HepG2 (cell line): Measurements from ENCODE around the gene ZNF670. TPM values are rescaled to one million over a fixed set of nuclear protein-coding genes. Genes with fewer than 3 reads are reported as not detected.
A peak's percentile ranks its signal among the peaks of the same experiment; 100 is the strongest.

Experiments used
- ARID5B ChIP-seq: IDR thresholded peaks from 2 replicates; pipeline ENCODE4 v1.4.0; 2020; ENCODE audit warnings: mild to moderate bottlenecking, missing genetic modification reagents
- ATF1 ChIP-seq: IDR thresholded peaks from 2 replicates; pipeline ENCODE4 v1.6.1; 2016; ENCODE audit warnings: mild to moderate bottlenecking, control low read depth
- ATF4 ChIP-seq, 2 experiments: fragments of 450-650 bp in 1 of 2; sonication (generic) in 1 of 2; formaldehyde crosslinking; IDR thresholded peaks; 2 replicates each; pipeline versions ENCODE4 v1.5.0 to v1.8.0; 2020 to 2022; ENCODE audit warnings: mild to moderate bottlenecking in 1 of 2, missing genetic modification reagents in 1 of 2
- BRF2 ChIP-seq: sonication (generic); formaldehyde crosslinking; IDR thresholded peaks from 2 replicates; pipeline ENCODE4 v1.8.1; 2022; ENCODE audit warnings: mild to moderate bottlenecking, missing genetic modification reagents
- HOXA5 ChIP-seq: sonication (generic); formaldehyde crosslinking; IDR thresholded peaks from 2 replicates; pipeline ENCODE4 v1.4.0; 2020; ENCODE audit warnings: missing genetic modification reagents
- KMT2A ChIP-seq: sonication (generic); formaldehyde crosslinking; IDR thresholded peaks from 2 replicates; pipeline ENCODE4 v1.4.0; 2020; ENCODE audit warnings: missing genetic modification reagents
- NFIB ChIP-seq: sonication (generic); formaldehyde crosslinking; IDR thresholded peaks from 2 replicates; pipeline ENCODE4 v1.9.0; 2021; ENCODE audit warnings: missing genetic modification reagents, mild to moderate bottlenecking, borderline replicate concordance
- RFX5 ChIP-seq: IDR thresholded peaks from 2 replicates; pipeline ENCODE4 v1.6.1; 2011; ENCODE audit warnings: low read depth, low read length, improper control_type of control experiment
- TOE1 ChIP-seq: sonication (generic); formaldehyde crosslinking; IDR thresholded peaks from 2 replicates; pipeline ENCODE4 v1.4.0; 2020; ENCODE audit warnings: mild to moderate bottlenecking, missing genetic modification reagents
- YY1 ChIP-seq: IDR thresholded peaks from 2 replicates; pipeline ENCODE4 v1.6.1; 2011; ENCODE audit warnings: low read length, low read depth, moderate library complexity, mild to moderate bottlenecking; ENCODE audit not compliant: insufficient read depth, insufficient replicate concordance
- ZMYM3 ChIP-seq: sonication (generic); formaldehyde crosslinking; IDR thresholded peaks from 2 replicates; pipeline ENCODE4 v1.5.1; 2020; ENCODE audit warnings: mild to moderate bottlenecking, missing genetic modification reagents
- ZNF142 ChIP-seq: sonication (generic); formaldehyde crosslinking; IDR thresholded peaks from 2 replicates; pipeline ENCODE4 v1.4.0; 2020; ENCODE audit warnings: missing genetic modification reagents
- ZNF558 ChIP-seq: sonication (generic); formaldehyde crosslinking; IDR thresholded peaks from 2 replicates; pipeline ENCODE4 v1.9.0; 2022; ENCODE audit warnings: mild to moderate bottlenecking, missing genetic modification reagents, borderline replicate concordance
- ZNF770 ChIP-seq: sonication (generic); formaldehyde crosslinking; IDR thresholded peaks from 2 replicates; pipeline ENCODE4 v1.5.0; 2020; ENCODE audit warnings: mild to moderate bottlenecking, missing genetic modification reagents
- polyA plus RNA-seq, 8 experiments: library from polyadenylated mRNA; depleted of rRNA in 3 of 8; stranded (reverse) in 7 of 8; unstranded in 1 of 8; fragments of >200 nt; fragmentation: Illumina TruSeq in 4 of 8; extraction: Trizol in 4 of 8; gene quantifications; 2 replicates each; pipeline versions ENCODE4 v1.2.1 to v1.2.3, GENCODE V29; 2011 to 2016; ENCODE audit warnings: low read depth in 4 of 8, missing spikeins in 1 of 8, mixed read lengths in 1 of 8; ENCODE audit not compliant: insufficient read depth in 1 of 8
- total RNA-seq, 5 experiments: library from RNA; depleted of rRNA; stranded (reverse); fragments of >200 nt; fragmentation: Illumina TruSeq; extraction: Trizol; gene quantifications; 2 replicates each; pipeline ENCODE4 v1.2.3, GENCODE V29; 2016; ENCODE audit warnings: low read depth in 1 of 5

ZNF670 gene
- total and polyA plus RNA-seq, 2 of the 13 experiments (the other 11 are each of a cell fraction or from before 2014, with no cell fraction given): 4.2 to 10.9 TPM

DNA sequence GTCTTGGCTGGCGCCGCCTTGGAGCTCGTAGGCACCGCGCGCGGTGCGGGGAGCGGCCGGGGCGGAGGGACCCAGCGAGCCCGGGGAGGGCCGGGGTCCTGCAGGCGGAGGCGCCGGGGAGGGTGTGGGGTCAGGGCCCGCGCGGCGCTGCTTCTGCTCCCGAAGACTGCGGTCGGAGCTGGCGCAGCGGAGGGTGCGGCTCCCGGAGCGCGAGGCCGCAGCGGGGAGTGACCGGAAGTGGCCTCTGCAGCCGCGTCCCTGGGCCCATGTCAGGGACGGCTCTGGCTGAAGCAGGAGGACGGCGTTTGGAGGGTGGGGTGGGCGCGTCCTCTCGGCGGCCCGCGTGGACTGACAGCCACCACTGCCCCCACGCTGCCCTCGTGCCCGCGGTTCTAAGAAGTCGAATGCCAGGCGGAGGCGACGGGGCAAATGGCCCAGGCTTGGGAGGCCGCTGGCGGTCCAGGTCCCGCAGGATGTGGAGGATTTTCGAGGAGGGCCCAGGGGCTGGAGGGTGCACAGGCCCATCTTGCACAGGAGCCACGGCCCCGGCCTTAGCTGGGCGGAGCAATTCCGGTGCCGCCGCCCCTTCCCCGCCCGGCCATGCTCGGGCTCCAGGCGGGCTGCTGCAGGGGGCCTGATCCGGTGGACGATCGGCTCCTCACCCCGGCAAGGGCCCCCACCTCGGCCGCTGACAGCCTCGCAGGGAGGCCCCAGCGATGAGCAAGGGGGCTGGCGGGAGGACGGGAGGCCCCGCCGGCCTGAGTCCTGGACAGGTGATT, 33.3 kb upstream of the ZNF670 start (continued):
- TF ChIP-seq ARID5B (CRISPR knock-in tag) (peak; percentile 30; the same call in 1 of the 2 replicates), BRF2 (0 out of 2 replicates have a peak, but pooled peaks have one; percentile 56), NFIB (CRISPR knock-in tag) (no peak), ZNF142 (no peak), ATF4 (CRISPR knock-in tag; IDR thresholded peaks at IDR 0.05) (no peak; a peak in 1 of 4 replicates), RFX5 (no peak), ZMYM3 (CRISPR knock-in tag) (peak; percentile 50; the same call in 1 of the 2 replicates), ATF1 (CRISPR knock-in tag) (no peak), KMT2A (CRISPR knock-in tag) (peak; percentile 87), ZNF770 (peak; percentile 81), YY1 (no peak), ZNF558 (no peak), HOXA5 (no peak), TOE1 (CRISPR knock-in tag) (no peak)
